K562 (cell line): Measurements from ENCODE around the gene TRPM4. TPM values are rescaled to one million over a fixed set of nuclear protein-coding genes. Genes with fewer than 3 reads are reported as not detected.

Experiments used
- CEBPB ChIP-seq: fragments of 450-650 bp; IDR thresholded peaks from 2 replicates; pipeline ENCODE4 v1.6.1; 2016; ENCODE audit warnings: missing genetic modification characterization, missing compliant biosample characterization
- E2F3 ChIP-seq: fragments of 250-450 bp; sonication (Bioruptor Pico); IDR thresholded peaks from 2 replicates; pipeline ENCODE4 v1.4.0; 2020; ENCODE audit warnings: mild to moderate bottlenecking
- ELK1 ChIP-seq: sonication (generic); formaldehyde crosslinking; IDR thresholded peaks from 2 replicates; pipeline ENCODE4 v1.8.1; 2022; ENCODE audit warnings: missing genetic modification reagents
- ERF ChIP-seq: fragments of 450-650 bp; formaldehyde crosslinking; IDR thresholded peaks from 2 replicates; pipeline ENCODE4 v1.4.0; 2020; ENCODE audit warnings: mild to moderate bottlenecking, mixed read lengths
- MGA ChIP-seq: fragments of 450-650 bp; IDR thresholded peaks from 2 replicates; pipeline ENCODE4 v1.6.1; 2016; ENCODE audit warnings: mild to moderate bottlenecking, moderate library complexity
- MYC ChIP-seq, 2 experiments: fragments of 250-450 bp in 1 of 2; sonication (Bioruptor Pico) in 1 of 2; IDR thresholded peaks; 2 replicates each; pipeline versions ENCODE4 v1.5.1 to v1.6.1; 2012 to 2021; ENCODE audit warnings: low read depth in 2 of 2, borderline replicate concordance in 1 of 2, improper control_type of control experiment in 1 of 2, low read length in 1 of 2, mild to moderate bottlenecking in 1 of 2, moderate library complexity in 1 of 2
- POLR3G ChIP-seq: IDR thresholded peaks from 2 replicates; pipeline ENCODE4 v1.6.1; 2011; ENCODE audit not compliant: insufficient read length, insufficient replicate concordance; ENCODE audit errors: extremely low read depth
- SIX5 ChIP-seq, 2 experiments: IDR thresholded peaks; 2 replicates each; pipeline ENCODE4 v1.6.1; 2011; ENCODE audit warnings: low read length in 2 of 2, borderline replicate concordance in 1 of 2, low read depth in 1 of 2, mild to moderate bottlenecking in 1 of 2, moderate library complexity in 1 of 2; ENCODE audit not compliant: insufficient read depth in 1 of 2
- SMC3 ChIP-seq: conservative IDR thresholded peaks from 2 replicates; pipeline ENCODE4 v1.6.1; 2011; ENCODE audit warnings: low read depth, low read length, improper control_type of control experiment; ENCODE audit not compliant: insufficient read depth
- SUPT5H ChIP-seq: fragments of 450-650 bp; IDR thresholded peaks from 2 replicates; pipeline ENCODE4 v1.6.1; 2016
- THRB ChIP-seq: fragments of 450-650 bp; formaldehyde crosslinking; conservative IDR thresholded peaks from 2 replicates; pipeline ENCODE4 v1.4.0; 2022; ENCODE audit warnings: mild to moderate bottlenecking, missing genetic modification characterization
- ZNF75A ChIP-seq: fragments of 450-650 bp; formaldehyde crosslinking; IDR thresholded peaks from 2 replicates; pipeline ENCODE4 v1.4.0; 2020; ENCODE audit warnings: mild to moderate bottlenecking
- polyA plus RNA-seq, 8 experiments: library from polyadenylated mRNA; depleted of rRNA in 4 of 8; stranded (reverse) in 5 of 8; unstranded in 3 of 8; fragments of >200 nt; fragmentation: Nextera tagmentation in 2 of 8; fragmentation: Illumina TruSeq in 1 of 8; extraction: Ambion mirVana in 2 of 8; extraction: Trizol in 1 of 8; gene quantifications; 2 replicates each; pipeline versions ENCODE4 v1.2.1 to v1.2.3, GENCODE V29; 2011 to 2014; ENCODE audit warnings: inconsistent platforms in 1 of 8, missing spikeins in 1 of 8
- total RNA-seq, 7 experiments: library from RNA; depleted of rRNA in 6 of 7; stranded (reverse); fragments of >200 nt in 6 of 7; fragmentation: Illumina TruSeq in 2 of 7; extraction: Trizol in 2 of 7; gene quantifications; 2 replicates each; pipeline versions ENCODE4 v1.2.1 to v1.2.3, GENCODE V29; 2011 to 2021; ENCODE audit warnings: low replicate concordance in 1 of 7

The TRPM4 gene
- total and polyA plus RNA-seq, 9 of the 15 experiments (the other 6 are each of a cell fraction or from before 2014, with no cell fraction given), result 6.5 to 45.4 (median 15.2) TPM

- TF ChIP-seq MYC (IDR thresholded peaks at IDR 0.05; ENCODE audit: low read depth, low read length), result peak; percentile 43; the same call in 1 of the 2 replicates
- no peak for TF ChIP-seq MYC (CRISPR knock-in tag; IDR thresholded peaks at IDR 0.05; ENCODE audit: borderline replicate concordance, low read depth)
- no peak for TF ChIP-seq THRB (CRISPR knock-in tag)
- peak; percentile 52 for TF ChIP-seq SUPT5H
- TF ChIP-seq ERF, result 0 out of 2 replicates have a peak, but pooled peaks have one; percentile 33
- TF ChIP-seq SIX5 (IDR thresholded peaks at IDR 0.05; ENCODE audit: borderline replicate concordance in 1 of 2, insufficient read depth in 1 of 2, low read depth in 1 of 2, low read length in 2 of 2), result no peak
- peak; percentile 90 for TF ChIP-seq CEBPB
- 0 out of 2 replicates have a peak, but pooled peaks have one; percentile 25 for TF ChIP-seq E2F3 (CRISPR knock-in tag)
- TF ChIP-seq ELK1 (CRISPR knock-in tag), result no peak
- no peak for TF ChIP-seq POLR3G
- 0 out of 2 replicates have a peak, but pooled peaks have one; percentile 21 for TF ChIP-seq SMC3
- no peak for TF ChIP-seq ZNF75A (CRISPR knock-in tag)
- peak; percentile 95 for TF ChIP-seq MGA
Measured at GRCh38 chr19:49113762-49114629, 43.6 kb upstream of the TRPM4 start, which contains the start of gene LIN7B (continued).
